Thymus (tissue), 11 donors: ENCODE results near the gene ARHGAP18. TPM values are rescaled to one million over a fixed set of nuclear protein-coding genes. Genes with fewer than 3 reads are reported as not detected.

Experiments
- DNase-seq, 9 donors: peaks; one replicate each; pipeline ENCODE4 v3.0.0-alpha.2; 2013; ENCODE audit warnings: low spot score in 9 of 9, low read depth in 6 of 9, missing footprints in 1 of 9
- H3K27ac ChIP-seq, 2 donors: one replicate each; pipeline ENCODE4 v1.5.1; 2013; ENCODE audit warnings: control low read depth in 1 of 2, low read depth in 1 of 2, low read length in 1 of 2, mild to moderate bottlenecking in 1 of 2, moderate library complexity in 1 of 2
- H3K27me3 ChIP-seq, 2 donors: one replicate each; pipeline ENCODE4 v1.5.1; 2013; ENCODE audit warnings: low read length in 1 of 2; ENCODE audit not compliant: control insufficient read depth in 2 of 2, insufficient read depth in 1 of 2
- H3K36me3 ChIP-seq, 2 donors: one replicate each; pipeline ENCODE4 v1.5.1; 2013; ENCODE audit warnings: low read length in 1 of 2, mild to moderate bottlenecking in 1 of 2, moderate library complexity in 1 of 2; ENCODE audit not compliant: control insufficient read depth in 2 of 2, insufficient read depth in 2 of 2
- H3K4me1 ChIP-seq, 2 donors: one replicate each; pipeline ENCODE4 v1.5.1; 2013; ENCODE audit warnings: low read length in 2 of 2; ENCODE audit not compliant: control insufficient read depth in 2 of 2, insufficient read depth in 2 of 2
- H3K4me3 ChIP-seq, 2 donors: one replicate each; pipeline ENCODE4 v1.5.1; 2013; ENCODE audit warnings: low read length in 2 of 2, control low read depth in 1 of 2, mild to moderate bottlenecking in 1 of 2
- H3K9me3 ChIP-seq, 2 donors: one replicate each; pipeline ENCODE4 v1.5.1; 2013; ENCODE audit warnings: low read length in 1 of 2, mild to moderate bottlenecking in 1 of 2; ENCODE audit not compliant: control insufficient read depth in 2 of 2, insufficient read depth in 1 of 2
- WGBS: extraction: QIAGEN DNeasy Blood & Tissue Kit; methylation state at CpG from one replicate; pipeline ENCODE4 v1.1.7; 2013; 5-methylcytosine and 5-hydroxymethylcytosine counted together
- polyA plus RNA-seq: library from polyadenylated mRNA; stranded (reverse); fragments of 200-250 nt; gene quantifications from one replicate; pipeline ENCODE4 v1.2.3, GENCODE V29; 2013
- total RNA-seq: library from RNA; stranded (reverse); fragments of 120-200 nt; gene quantifications from one replicate; pipeline ENCODE4 v1.2.4, GENCODE V29; 2013
- donor health status: healthy.

Gene ARHGAP18
- total and polyA plus RNA-seq, 2 donors = 8.2 to 11.8 TPM

GRCh38 chr6:129698430-129698829 is 11.5 kb downstream of the ARHGAP18 start:
- H3K4me3 ChIP-seq = no peak overlapping the region
- H3K27ac ChIP-seq = no peak overlapping the region
- no peaks in the 10 kb centered on the region for H3K9me3 ChIP-seq
- no peaks in the 10 kb centered on the region for H3K36me3 ChIP-seq
- H3K4me1 ChIP-seq = no peaks in the 10 kb centered on the region
- H3K27me3 ChIP-seq = no peaks in the 10 kb centered on the region
- DNase-seq = no peak
- WGBS = 97% methylated on average over 9 of the region's 9 CpGs

DNA sequence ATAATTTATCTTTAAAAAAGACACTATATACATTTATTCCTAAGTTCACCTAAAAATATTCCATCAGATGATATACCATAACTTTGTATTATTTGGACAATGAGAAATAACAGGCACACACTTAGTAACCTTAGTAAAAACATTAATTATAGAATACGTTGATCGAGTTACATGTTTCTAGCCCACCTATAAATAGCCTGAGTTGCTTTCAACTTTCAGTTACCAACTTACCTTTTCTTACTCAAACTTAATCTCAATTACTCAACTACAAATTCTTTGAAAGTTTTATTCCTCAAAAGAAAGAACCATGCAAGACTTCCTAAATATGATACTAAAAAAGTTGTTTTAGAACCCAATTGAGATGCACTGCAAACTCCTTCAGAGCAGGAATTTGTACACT is 12.2 kb downstream of the ARHGAP18 start:
- H3K4me1 ChIP-seq = no peaks in the 10 kb centered on the region
- H3K36me3 ChIP-seq = no peaks in the 10 kb centered on the region
- no peak overlapping the region for H3K4me3 ChIP-seq
- DNase-seq = no peak
- 97% methylated on average over 2 of the region's 2 CpGs for WGBS
- no peaks in the 10 kb centered on the region for H3K27me3 ChIP-seq
- no peaks in the 10 kb centered on the region for H3K9me3 ChIP-seq
- H3K27ac ChIP-seq = no peak overlapping the region

- 95% methylated on average over 3 of the region's 3 CpGs for WGBS
- no peaks in the 10 kb centered on the region for H3K36me3 ChIP-seq
- DNase-seq = no peak
- H3K9me3 ChIP-seq = no peaks in the 10 kb centered on the region
- no peaks in the 10 kb centered on the region for H3K27me3 ChIP-seq
- no peak overlapping the region for H3K27ac ChIP-seq
- no peak overlapping the region for H3K4me3 ChIP-seq
- no peaks in the 10 kb centered on the region for H3K4me1 ChIP-seq
These were observed 13.1 kb downstream of the ARHGAP18 start for GRCh38 chr6:129696843-129697242.

GRCh38 chr6:129696028-129696418 is 14.0 kb downstream of the ARHGAP18 start:
- H3K27ac ChIP-seq = no peak overlapping the region
- H3K4me3 ChIP-seq = no peak overlapping the region
- WGBS = 73% methylated on average over 1 of the region's 1 CpG
- no peaks in the 10 kb centered on the region for H3K27me3 ChIP-seq
- no peaks in the 10 kb centered on the region for H3K9me3 ChIP-seq
- DNase-seq = no peak
- H3K36me3 ChIP-seq = no peaks in the 10 kb centered on the region
- H3K4me1 ChIP-seq = peaks cover 0 to 2% of the 10 kb centered on the region in 2 donors

- Histone ChIP-seq H3K4me1 (peaks cover 0 to 2% of the 10 kb centered on the region in 2 donors), H3K27me3 (no peaks in the 10 kb centered on the region), H3K27ac (no peak overlapping the region), H3K4me3 (no peak overlapping the region), H3K9me3 (no peaks in the 10 kb centered on the region), H3K36me3 (no peaks in the 10 kb centered on the region)
- 29% methylated on average over 3 of the region's 3 CpGs for WGBS
- no peak for DNase-seq
These were observed 14.5 kb downstream of the ARHGAP18 start for GRCh38 chr6:129695373-129696027.

DNA sequence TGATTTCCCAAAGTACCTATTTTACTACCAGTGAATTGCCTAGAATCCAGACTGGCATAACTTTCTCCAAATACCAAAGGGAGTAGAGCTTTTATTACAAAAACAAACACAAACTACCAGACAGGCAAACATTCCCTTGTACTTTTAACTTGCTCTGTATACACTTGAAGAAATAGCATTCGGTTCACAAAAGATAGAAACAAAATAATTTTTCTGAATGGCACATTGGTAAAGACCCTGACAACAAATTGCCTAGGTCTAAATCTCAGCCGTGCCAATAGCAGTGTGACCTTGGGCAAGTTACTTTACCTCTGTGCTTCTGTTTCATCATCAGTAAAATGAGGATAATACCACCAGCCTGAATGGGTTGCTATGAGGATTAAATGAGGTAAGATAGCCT is 15.9 kb downstream of the ARHGAP18 start:
- peaks cover 0 to 5% of the 10 kb centered on the region in 2 donors for H3K4me1 ChIP-seq
- no peak overlapping the region for H3K4me3 ChIP-seq
- no peak overlapping the region for H3K27ac ChIP-seq
- H3K27me3 ChIP-seq = no peaks in the 10 kb centered on the region
- DNase-seq = no peak
- 96% methylated on average over 2 of the region's 2 CpGs for WGBS
- no peaks in the 10 kb centered on the region for H3K36me3 ChIP-seq
- no peaks in the 10 kb centered on the region for H3K9me3 ChIP-seq

DNA sequence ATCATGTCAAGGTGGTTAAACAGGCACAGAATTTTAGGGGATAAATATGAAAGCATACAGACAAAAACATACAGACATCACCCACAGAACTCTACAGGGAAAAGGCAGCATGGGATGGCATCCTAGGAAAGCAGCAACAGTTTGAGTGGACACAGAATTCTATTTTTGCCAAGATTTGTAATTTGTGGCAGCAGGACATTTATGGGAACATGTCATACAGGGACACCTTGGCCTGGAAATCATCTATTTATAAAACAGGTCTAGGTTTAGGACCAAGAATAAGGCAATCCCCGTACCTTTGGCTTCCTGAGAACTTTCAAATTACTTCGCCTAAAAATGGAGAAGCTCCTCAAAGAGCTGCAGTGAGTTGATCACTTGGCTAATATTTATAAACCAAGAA is 17.5 kb downstream of the ARHGAP18 start:
- Histone ChIP-seq H3K27ac (no peak overlapping the region), H3K4me1 (peaks cover 4 to 12% of the 10 kb centered on the region in 2 donors), H3K4me3 (no peak overlapping the region), H3K27me3 (no peaks in the 10 kb centered on the region), H3K9me3 (no peaks in the 10 kb centered on the region), H3K36me3 (no peaks in the 10 kb centered on the region)
- 96% methylated on average over 2 of the region's 2 CpGs for WGBS
- DNase-seq = no peak

- H3K9me3 ChIP-seq = no peaks in the 10 kb centered on the region
- 89% methylated on average over 1 of the region's 1 CpG for WGBS
- H3K4me3 ChIP-seq = no peak overlapping the region
- H3K27me3 ChIP-seq = no peaks in the 10 kb centered on the region
- H3K4me1 ChIP-seq = peaks cover 11 to 19% of the 10 kb centered on the region in 2 donors
- DNase-seq = no peak
- H3K27ac ChIP-seq = no peak overlapping the region
- no peaks in the 10 kb centered on the region for H3K36me3 ChIP-seq
These were observed 18.3 kb downstream of the ARHGAP18 start for GRCh38 chr6:129691709-129692108.

GRCh38 chr6:129691043-129691640 is 18.8 kb downstream of the ARHGAP18 start:
- Histone ChIP-seq H3K4me3 (no peak overlapping the region), H3K9me3 (no peaks in the 10 kb centered on the region), H3K27ac (no peak overlapping the region), H3K36me3 (no peaks in the 10 kb centered on the region), H3K4me1 (peaks cover 15 to 25% of the 10 kb centered on the region in 2 donors), H3K27me3 (no peaks in the 10 kb centered on the region)
- 89% methylated on average over 5 of the region's 5 CpGs for WGBS
- no peak for DNase-seq
